ENCODE results near the gene SPAG16.
"Not testable (repeated sequence)": the region's sequence is repeated elsewhere in the genome, so short reads cannot be mapped to it uniquely, and the experiment has no call there.

The SPAG16 gene

GRCh38 chr2:213980883-213981282 lies 696.6 kb downstream of the SPAG16 start:
- in situ Hi-C loops (cut with HindIII; ENCODE audit: low sequenced_read_pairs): no loop called here

DNA sequence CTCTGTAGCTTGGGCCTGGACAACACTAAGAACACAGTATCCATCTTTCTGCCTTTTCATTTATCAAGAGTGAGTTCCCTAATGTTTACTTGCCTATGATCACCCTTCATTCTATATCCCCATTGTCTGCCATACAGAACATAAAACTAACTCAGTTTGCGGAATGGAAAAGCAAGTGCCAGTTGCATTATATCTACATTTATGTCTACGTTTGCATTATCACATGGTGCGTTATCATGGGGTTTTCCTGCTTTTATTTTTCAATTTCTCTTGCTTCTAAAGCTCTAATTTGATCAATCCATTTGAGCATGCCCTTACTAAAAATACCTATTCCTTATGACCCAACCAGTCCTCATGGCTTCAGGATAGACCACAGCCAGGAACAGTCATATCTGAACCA lies 704.9 kb downstream of the SPAG16 start:
- in situ Hi-C loops (cut with HindIII; ENCODE audit: low sequenced_read_pairs): no loop called here

GRCh38 chr2:213991453-213992108 lies 707.3 kb downstream of the SPAG16 start:
- in situ Hi-C loops (cut with HindIII; ENCODE audit: low sequenced_read_pairs): no loop called here

GRCh38 chr2:213995400-213996105 lies 711.3 kb downstream of the SPAG16 start:
- in situ Hi-C loops (cut with HindIII; ENCODE audit: low sequenced_read_pairs): no loop called here

GRCh38 chr2:213998976-213999375 lies 714.7 kb downstream of the SPAG16 start:
- in situ Hi-C loops (cut with HindIII; ENCODE audit: low sequenced_read_pairs): not testable (repeated sequence)

DNA sequence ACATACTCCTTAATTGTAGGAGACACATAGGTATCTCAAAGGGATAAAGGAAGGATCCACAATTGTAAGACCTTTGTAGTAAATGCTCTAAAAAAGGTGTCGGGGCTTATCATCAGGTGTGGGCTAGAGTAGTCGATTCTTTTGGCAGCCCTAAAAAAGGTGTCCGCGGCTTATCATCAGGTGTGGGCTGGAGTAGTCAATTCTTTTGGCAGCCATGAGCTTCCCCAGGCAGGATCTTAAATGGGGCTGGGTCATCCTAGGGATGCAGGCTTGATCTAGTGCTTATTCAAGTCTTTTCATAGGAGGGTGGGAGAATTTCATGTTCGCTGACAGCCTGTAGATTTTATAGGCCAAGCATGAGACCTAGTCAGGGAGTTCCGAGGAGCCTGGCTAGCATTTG lies 720.2 kb downstream of the SPAG16 start:
- in situ Hi-C loops (cut with HindIII; ENCODE audit: low sequenced_read_pairs): no loop called here

- in situ Hi-C loops (cut with HindIII; ENCODE audit: low sequenced_read_pairs): no loop called here
Observed at GRCh38 chr2:214005337-214005736, 721.1 kb downstream of the SPAG16 start.

GRCh38 chr2:214006601-214007000 lies 722.3 kb downstream of the SPAG16 start:
- in situ Hi-C loops (cut with HindIII; ENCODE audit: low sequenced_read_pairs): no loop called here

- in situ Hi-C loops (cut with HindIII; ENCODE audit: low sequenced_read_pairs): no loop called here
Observed at GRCh38 chr2:214011676-214012075, 727.4 kb downstream of the SPAG16 start.

- in situ Hi-C loops (cut with HindIII; ENCODE audit: low sequenced_read_pairs): no loop called here
Observed at GRCh38 chr2:214014551-214015220, 730.4 kb downstream of the SPAG16 start.

DNA sequence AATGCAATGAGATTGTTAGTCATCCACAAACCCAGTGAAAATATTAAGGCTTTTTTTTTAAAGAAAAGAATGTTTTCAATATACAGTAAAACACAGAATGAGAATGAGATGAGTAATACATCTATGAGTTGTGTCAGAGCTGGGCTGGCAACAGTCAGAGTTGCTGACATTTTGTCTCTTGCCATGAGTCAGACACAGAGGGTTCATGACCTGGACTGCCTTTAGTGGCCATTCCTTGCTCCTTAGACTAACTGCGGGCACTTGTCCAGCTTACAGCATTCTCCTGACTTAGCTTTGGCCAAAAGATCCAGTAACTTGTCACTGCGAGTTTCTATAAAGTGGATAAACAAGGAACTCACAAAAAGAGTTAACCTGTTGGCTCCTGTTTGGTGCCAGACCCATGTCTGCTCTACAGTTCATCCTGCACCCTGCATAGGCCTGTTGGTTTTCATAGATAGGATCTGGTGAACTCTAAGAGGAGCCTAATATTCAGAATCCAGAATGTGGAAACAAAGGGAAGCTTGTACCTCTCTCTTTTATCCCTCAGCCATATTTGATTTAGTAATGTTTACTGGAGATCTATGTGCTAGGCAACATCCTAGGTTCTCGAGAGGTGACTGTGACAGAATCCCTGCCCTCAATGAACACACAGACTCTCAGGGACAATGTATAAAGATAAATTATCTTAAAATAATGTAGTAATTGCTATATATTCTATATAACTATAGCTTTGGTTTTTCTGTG lies 735.1 kb downstream of the SPAG16 start:
- in situ Hi-C loops (cut with HindIII; ENCODE audit: low sequenced_read_pairs): no loop called here

DNA sequence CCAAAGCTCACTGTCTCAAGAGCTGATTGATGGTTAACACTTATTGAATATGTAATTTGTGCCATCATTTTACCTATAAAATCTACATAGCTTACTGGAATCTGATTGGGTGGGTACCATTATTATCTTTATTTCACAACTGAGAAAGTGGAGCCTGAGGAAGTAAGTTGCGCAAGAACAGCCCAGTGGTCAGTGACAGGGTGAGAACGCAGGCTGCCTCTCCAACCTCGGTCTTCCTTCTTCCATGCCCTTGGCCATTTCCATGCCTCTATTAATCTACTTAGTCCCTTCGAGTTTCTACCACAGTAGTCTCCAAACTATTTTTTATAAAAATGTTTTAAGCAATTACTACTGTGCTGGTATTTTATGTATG lies 735.7 kb downstream of the SPAG16 start:
- in situ Hi-C loops (cut with HindIII; ENCODE audit: low sequenced_read_pairs): no loop called here

GRCh38 chr2:214029190-214029589 lies 744.9 kb downstream of the SPAG16 start:
- in situ Hi-C loops (cut with HindIII; ENCODE audit: low sequenced_read_pairs): no loop called here

- in situ Hi-C loops (cut with HindIII; ENCODE audit: low sequenced_read_pairs): no loop called here
Observed at GRCh38 chr2:214031566-214031965, 747.3 kb downstream of the SPAG16 start.

- in situ Hi-C loops (cut with HindIII; ENCODE audit: low sequenced_read_pairs): no loop called here
Observed at GRCh38 chr2:214034417-214034816, 750.2 kb downstream of the SPAG16 start.

- in situ Hi-C loops (cut with HindIII; ENCODE audit: low sequenced_read_pairs): no loop called here
Observed at GRCh38 chr2:214035091-214035852, 751.0 kb downstream of the SPAG16 start.

GRCh38 chr2:214035921-214036320 lies 751.7 kb downstream of the SPAG16 start:
- in situ Hi-C loops (cut with HindIII; ENCODE audit: low sequenced_read_pairs): no loop called here

- in situ Hi-C loops (cut with HindIII; ENCODE audit: low sequenced_read_pairs): no loop called here
Observed at GRCh38 chr2:214038186-214038585, 753.9 kb downstream of the SPAG16 start.

GRCh38 chr2:214050731-214051130 lies 766.5 kb downstream of the SPAG16 start:
- in situ Hi-C loops (cut with HindIII; ENCODE audit: low sequenced_read_pairs): no loop called here

DNA sequence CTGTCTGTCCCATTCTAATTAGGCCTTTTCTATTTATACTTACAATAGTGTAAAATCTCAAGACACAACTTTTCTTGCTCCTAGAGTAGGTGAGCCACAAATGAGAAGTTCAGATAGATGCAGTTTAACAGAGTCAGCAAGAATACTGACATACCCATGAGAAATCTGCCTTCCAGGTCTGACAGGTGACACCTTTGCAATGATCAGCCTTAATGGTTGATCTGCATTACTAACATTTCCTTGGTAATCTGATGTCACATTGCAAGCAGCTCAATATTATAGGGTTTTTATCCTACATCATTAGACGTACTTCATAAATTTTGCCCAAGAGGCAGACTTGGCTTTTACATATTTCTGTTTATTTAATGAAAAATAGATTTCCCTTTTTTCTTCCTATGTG lies 767.3 kb downstream of the SPAG16 start:
- in situ Hi-C loops (cut with HindIII; ENCODE audit: low sequenced_read_pairs): no loop called here

- in situ Hi-C loops (cut with HindIII; ENCODE audit: low sequenced_read_pairs): no loop called here
Observed at GRCh38 chr2:214052235-214052634, 768.0 kb downstream of the SPAG16 start.

Measured in endothelial cell of hepatic sinusoid (primary cell).